Tibial nerve (tissue), 4 donors: Measurements from ENCODE around the gene FSTL4. TPM values are rescaled to one million over a fixed set of nuclear protein-coding genes. Genes with fewer than 3 reads are reported as not detected.

Source experiments
- DNase-seq, 2 donors: peaks; one replicate each; pipeline ENCODE4 v3.0.0-alpha.2; 2019; ENCODE audit warnings: low spot score in 2 of 2
- H3K27ac ChIP-seq, 4 donors: fragments of 200-600 bp; sonication (generic) in 3 of 4; one replicate each; pipeline ENCODE4 v1.5.1; 2017 to 2019; ENCODE audit warnings: mild to moderate bottlenecking in 1 of 4
- H3K27me3 ChIP-seq, 2 donors: fragments of 200-600 bp; sonication (generic) in 1 of 2; one replicate each; pipeline versions ENCODE4 v1.5.1 to v1.6.0; 2017 to 2019
- H3K36me3 ChIP-seq, 3 donors: fragments of 200-600 bp; sonication (generic); one replicate each; pipeline ENCODE4 v1.5.1; 2018 to 2019
- H3K4me1 ChIP-seq, 4 donors: fragments of 200-600 bp; sonication (generic) in 3 of 4; one replicate each; pipeline ENCODE4 v1.5.1; 2017 to 2019
- H3K4me3 ChIP-seq, 4 donors: fragments of 200-600 bp; sonication (generic) in 3 of 4; one replicate each; pipeline ENCODE4 v1.5.1; 2017 to 2019; ENCODE audit warnings: mild to moderate bottlenecking in 1 of 4, moderate library complexity in 1 of 4
- H3K9me3 ChIP-seq, 4 donors: fragments of 200-600 bp; sonication (generic) in 3 of 4; one replicate each; pipeline ENCODE4 v1.5.1; 2017 to 2019
- CTCF ChIP-seq, 5 experiments: fragments of 200-600 bp in 3 of 5; fragments of 450-650 bp in 2 of 5; sonication (generic) in 3 of 5; IDR thresholded peaks; one replicate each; pipeline ENCODE4 v1.5.1; 2016 to 2019; ENCODE audit warnings: antibody characterized with exemption in 5 of 5, mild to moderate bottlenecking in 3 of 5, moderate library complexity in 2 of 5
- EP300 ChIP-seq, 2 donors: sonication (generic); formaldehyde crosslinking; IDR thresholded peaks; one replicate each; pipeline ENCODE4 v1.6.1; 2017; ENCODE audit warnings: antibody characterized with exemption in 2 of 2, mild to moderate bottlenecking in 1 of 2
- POLR2A ChIP-seq, 2 donors: fragments of 450-650 bp; IDR thresholded peaks; one replicate each; pipeline ENCODE4 v1.6.1; 2017; ENCODE audit warnings: antibody characterized with exemption in 2 of 2, mild to moderate bottlenecking in 2 of 2, moderate library complexity in 2 of 2
- WGBS, 2 donors: methylation state at CpG; one replicate each; pipeline ENCODE4 v1.1.5; 2018; 5-methylcytosine and 5-hydroxymethylcytosine counted together
- total RNA-seq, 4 donors: library from RNA; depleted of rRNA; stranded (reverse); fragments of >200 nt; gene quantifications; one replicate each; pipeline ENCODE4 v1.1.0, GENCODE V29; 2016

FSTL4 gene
- total RNA-seq, 4 donors from 2014 or later: 0.22 TPM; not detected in 3

DNA sequence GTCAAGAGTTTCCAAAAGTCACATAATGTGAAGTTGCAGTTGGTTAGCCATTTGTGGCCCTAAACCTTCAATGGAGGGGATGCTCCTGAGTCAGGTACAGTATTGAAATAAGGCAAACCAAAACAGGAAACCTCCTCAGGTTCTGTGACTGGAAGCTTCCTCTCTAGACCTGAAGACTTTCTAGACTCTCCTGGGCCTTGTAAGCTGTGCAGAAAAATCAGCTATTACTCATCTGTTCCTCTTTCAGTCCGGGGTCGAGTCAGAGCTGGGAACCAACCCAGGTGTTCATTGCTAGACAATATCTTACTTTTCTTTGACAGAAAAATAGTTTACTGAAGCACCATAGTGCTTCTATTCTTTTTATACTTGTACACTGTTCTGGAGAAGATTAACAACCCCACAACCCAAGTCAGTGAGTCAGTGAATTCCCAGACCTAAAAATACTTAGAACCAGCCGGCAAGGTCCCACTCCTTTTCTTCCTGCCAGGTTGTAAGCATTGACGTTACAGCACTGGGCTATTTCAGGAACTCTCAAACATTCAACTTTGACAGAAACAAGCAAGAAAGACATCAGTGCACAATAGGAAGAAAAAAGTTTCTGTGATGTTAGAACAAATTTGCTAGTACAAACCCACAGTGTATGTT is 47.3 kb downstream of the FSTL4 start:
- no peaks in the 10 kb centered on the region for H3K9me3 ChIP-seq
- H3K27ac ChIP-seq: no peak overlapping the region
- H3K4me1 ChIP-seq: no peaks in the 10 kb centered on the region
- H3K36me3 ChIP-seq: no peaks in the 10 kb centered on the region
- WGBS, 2 donors: 63 to 67% methylated on average over 4 of the region's 4 CpGs
- H3K27me3 ChIP-seq: no peaks in the 10 kb centered on the region
- no peak overlapping the region for H3K4me3 ChIP-seq
- no peak for DNase-seq
- TF ChIP-seq CTCF (IDR thresholded peaks at IDR 0.05) (no peak), POLR2A (IDR thresholded peaks at IDR 0.05) (no peak), EP300 (IDR thresholded peaks at IDR 0.05) (no peak)

DNA sequence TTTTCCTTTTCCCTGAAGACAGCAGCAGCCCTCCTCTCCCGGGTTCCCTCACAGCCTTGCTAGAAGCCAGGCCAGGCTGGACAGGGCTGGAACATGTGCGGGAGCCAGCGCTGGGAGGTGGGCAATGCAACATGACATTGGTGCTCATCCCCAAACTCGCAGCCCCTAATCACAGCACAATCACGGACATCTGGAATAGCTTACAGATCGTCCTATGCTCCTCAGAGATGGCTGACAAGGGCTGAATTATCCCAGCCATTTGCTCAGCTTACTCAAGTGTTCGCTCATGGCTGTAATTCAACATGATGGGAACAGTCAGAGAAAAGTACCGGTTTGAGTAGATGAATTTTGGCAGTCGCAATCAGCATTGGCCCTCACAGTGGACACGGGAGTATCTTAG is 49.8 kb downstream of the FSTL4 start:
- Histone ChIP-seq H3K4me3 (no peak overlapping the region), H3K27me3 (no peaks in the 10 kb centered on the region)

DNA sequence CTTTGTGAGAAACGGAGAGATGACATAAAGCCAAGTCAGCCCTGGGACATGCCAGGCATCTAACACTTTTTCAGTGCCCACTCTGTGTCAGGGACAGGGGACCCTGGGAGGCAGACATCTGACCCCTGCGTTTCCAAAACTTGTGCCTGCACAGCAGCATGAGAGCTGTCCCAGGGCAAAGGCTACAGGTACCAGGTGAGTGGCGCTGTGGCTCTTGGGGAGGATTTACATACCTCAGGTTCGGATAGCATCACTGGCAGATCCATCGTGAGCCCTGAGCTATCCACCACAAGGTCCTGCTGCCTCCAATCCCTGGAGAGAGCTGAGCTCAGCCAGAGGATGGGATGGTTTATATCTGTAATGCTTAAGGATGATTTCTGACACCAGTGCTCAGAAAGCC is 52.4 kb downstream of the FSTL4 start:
- no peak overlapping the region for H3K27ac ChIP-seq
- no peaks in the 10 kb centered on the region for H3K36me3 ChIP-seq
- H3K4me1 ChIP-seq: no peaks in the 10 kb centered on the region
- DNase-seq: no peak
- H3K27me3 ChIP-seq: no peaks in the 10 kb centered on the region
- H3K4me3 ChIP-seq: no peak overlapping the region
- 64% methylated on average over 4 to 5 of the region's 5 CpGs for WGBS, 2 donors
- H3K9me3 ChIP-seq: no peaks in the 10 kb centered on the region
- TF ChIP-seq POLR2A (IDR thresholded peaks at IDR 0.05) (no peak), CTCF (IDR thresholded peaks at IDR 0.05) (no peak), EP300 (IDR thresholded peaks at IDR 0.05) (no peak)

More for the DNA sequence above, 49.8 kb downstream of the FSTL4 start:
- WGBS, 2 donors: 63 to 69% methylated on average over 10 of the region's 10 CpGs
- no peaks in the 10 kb centered on the region for H3K9me3 ChIP-seq
- DNase-seq: no peak
- H3K36me3 ChIP-seq: no peaks in the 10 kb centered on the region
- no peak overlapping the region for H3K27ac ChIP-seq
- TF ChIP-seq CTCF (IDR thresholded peaks at IDR 0.05) (no peak), POLR2A (IDR thresholded peaks at IDR 0.05) (no peak), EP300 (IDR thresholded peaks at IDR 0.05) (no peak)
- no peaks in the 10 kb centered on the region for H3K4me1 ChIP-seq

DNA sequence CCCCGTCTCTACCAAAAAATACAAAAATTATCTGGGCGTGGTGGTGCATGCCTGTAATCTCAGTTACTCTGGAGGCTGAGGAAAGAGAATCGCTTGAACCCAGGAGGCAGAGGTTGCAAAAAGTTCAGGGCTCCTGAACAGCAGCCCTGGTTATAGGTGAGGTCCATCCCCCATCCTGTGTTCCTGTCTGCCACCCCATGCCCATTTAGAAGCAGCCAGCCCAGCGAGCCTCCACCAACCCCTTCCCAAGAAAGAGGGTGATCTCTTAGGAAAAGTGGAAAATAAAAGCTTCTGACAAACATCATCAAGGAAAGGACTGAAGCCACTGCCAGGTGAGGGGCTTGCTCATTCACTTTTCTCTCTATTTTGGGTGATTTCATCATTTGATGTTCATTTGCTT is 55.8 kb downstream of the FSTL4 start:
- Histone ChIP-seq H3K4me1 (no peaks in the 10 kb centered on the region), H3K4me3 (no peak overlapping the region), H3K36me3 (no peaks in the 10 kb centered on the region), H3K27me3 (no peaks in the 10 kb centered on the region), H3K9me3 (no peaks in the 10 kb centered on the region), H3K27ac (no peak overlapping the region)
- WGBS, 2 donors: 68 to 74% methylated on average over 4 of the region's 4 CpGs
- no peak for DNase-seq
- TF ChIP-seq POLR2A (IDR thresholded peaks at IDR 0.05): no peak
- TF ChIP-seq CTCF (IDR thresholded peaks at IDR 0.05): no peak

GRCh38 chr5:133554279-133554678 is 58.1 kb downstream of the FSTL4 start:
- Histone ChIP-seq H3K27ac (no peak overlapping the region), H3K36me3 (no peaks in the 10 kb centered on the region), H3K4me1 (no peaks in the 10 kb centered on the region), H3K9me3 (no peaks in the 10 kb centered on the region), H3K27me3 (no peaks in the 10 kb centered on the region), H3K4me3 (no peak overlapping the region)
- DNase-seq: no peak
- TF ChIP-seq EP300 (IDR thresholded peaks at IDR 0.05): no peak
- TF ChIP-seq POLR2A (IDR thresholded peaks at IDR 0.05): no peak
- no peak for TF ChIP-seq CTCF (IDR thresholded peaks at IDR 0.05)
- 59 to 69% methylated on average over 6 of the region's 6 CpGs for WGBS, 2 donors
